Measurements from ENCODE around the gene PAQR8. TPM values are rescaled to one million over a fixed set of nuclear protein-coding genes. Genes with fewer than 3 reads are reported as not detected.

The PAQR8 gene
- total RNA-seq, 1 donor from 2014 or later, result 21.2 TPM

- TF ChIP-seq CTCF (conservative IDR thresholded peaks at IDR 0.05), result no peak
- no peaks in the 10 kb centered on the region for H3K27me3 Mint-ChIP-seq
- H3K4me1 Mint-ChIP-seq (ENCODE audit: unreplicated experiment), result no peaks in the 10 kb centered on the region
- H3K4me3 Mint-ChIP-seq, result no peak overlapping the region
- H3K27ac Mint-ChIP-seq, result no peak overlapping the region
- peaks cover 9% of the 10 kb centered on the region for H3K9me3 Mint-ChIP-seq
- no peak for DNase-seq (ENCODE audit: extremely low spot score, unreplicated experiment)
- peaks cover 7% of the 10 kb centered on the region for H3K36me3 Mint-ChIP-seq
Observed at GRCh38 chr6:52371656-52372191, 9.8 kb downstream of the PAQR8 start.

DNA sequence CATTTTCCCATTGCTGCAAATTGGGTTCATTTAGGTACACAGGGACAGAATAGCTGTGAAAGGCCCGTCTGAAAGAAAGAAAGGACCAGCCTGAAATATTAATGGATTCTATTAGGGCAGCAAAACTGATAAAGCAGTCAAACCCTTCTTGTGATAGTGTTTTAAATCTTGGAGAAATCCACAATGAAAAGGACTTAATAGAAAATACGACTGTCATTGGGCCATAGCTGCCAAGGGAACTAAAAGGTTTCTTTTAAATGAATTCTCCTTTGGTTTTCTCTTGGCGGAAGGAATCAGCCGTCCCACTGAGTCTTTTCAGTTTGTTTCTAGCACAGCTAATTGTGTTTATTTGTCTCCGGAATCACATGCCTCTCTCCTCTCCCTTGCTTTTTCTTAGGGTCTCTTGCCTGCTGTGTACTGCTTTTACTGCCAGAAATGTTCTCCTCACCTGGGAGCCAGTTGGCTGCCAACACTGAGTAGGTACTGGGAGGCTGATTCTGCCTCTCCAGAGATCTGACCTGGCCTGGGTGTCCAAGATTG, 11.3 kb downstream of the PAQR8 start:
- no peak for TF ChIP-seq CTCF (conservative IDR thresholded peaks at IDR 0.05)
- Mint-ChIP-seq H3K27me3 (no peaks in the 10 kb centered on the region), H3K36me3 (peaks cover 10% of the 10 kb centered on the region), H3K4me3 (no peak overlapping the region), H3K27ac (no peak overlapping the region), H3K9me3 (peaks cover 9% of the 10 kb centered on the region), H3K4me1 (ENCODE audit: unreplicated experiment) (no peaks in the 10 kb centered on the region)
- no peak for DNase-seq (ENCODE audit: extremely low spot score, unreplicated experiment)

- Mint-ChIP-seq H3K36me3 (peaks cover 15% of the 10 kb centered on the region), H3K27me3 (no peaks in the 10 kb centered on the region), H3K27ac (no peak overlapping the region), H3K9me3 (peaks cover 12% of the 10 kb centered on the region), H3K4me1 (ENCODE audit: unreplicated experiment) (no peaks in the 10 kb centered on the region), H3K4me3 (no peak overlapping the region)
- no peak for DNase-seq (ENCODE audit: extremely low spot score, unreplicated experiment)
- TF ChIP-seq CTCF (conservative IDR thresholded peaks at IDR 0.05), result no peak
Observed at GRCh38 chr6:52374247-52374646, 12.3 kb downstream of the PAQR8 start.

GRCh38 chr6:52375780-52376556, 14.0 kb downstream of the PAQR8 start:
- no peak for DNase-seq (ENCODE audit: extremely low spot score, unreplicated experiment)
- no peak overlapping the region for H3K4me3 Mint-ChIP-seq
- no peaks in the 10 kb centered on the region for H3K4me1 Mint-ChIP-seq (ENCODE audit: unreplicated experiment)
- peaks cover 15% of the 10 kb centered on the region for H3K36me3 Mint-ChIP-seq
- H3K27ac Mint-ChIP-seq, result no peak overlapping the region
- TF ChIP-seq CTCF (conservative IDR thresholded peaks at IDR 0.05), result no peak
- H3K27me3 Mint-ChIP-seq, result no peaks in the 10 kb centered on the region
- peaks cover 13% of the 10 kb centered on the region for H3K9me3 Mint-ChIP-seq

GRCh38 chr6:52376763-52377162, 14.8 kb downstream of the PAQR8 start:
- no peaks in the 10 kb centered on the region for H3K27me3 Mint-ChIP-seq
- H3K4me1 Mint-ChIP-seq (ENCODE audit: unreplicated experiment), result no peaks in the 10 kb centered on the region
- DNase-seq (ENCODE audit: extremely low spot score, unreplicated experiment), result no peak
- peaks cover 15% of the 10 kb centered on the region for H3K36me3 Mint-ChIP-seq
- H3K27ac Mint-ChIP-seq, result no peak overlapping the region
- H3K4me3 Mint-ChIP-seq, result no peak overlapping the region
- no peak for TF ChIP-seq CTCF (conservative IDR thresholded peaks at IDR 0.05)
- peaks cover 13% of the 10 kb centered on the region for H3K9me3 Mint-ChIP-seq
